ENCODE results near the gene ITGAV.

DNA sequence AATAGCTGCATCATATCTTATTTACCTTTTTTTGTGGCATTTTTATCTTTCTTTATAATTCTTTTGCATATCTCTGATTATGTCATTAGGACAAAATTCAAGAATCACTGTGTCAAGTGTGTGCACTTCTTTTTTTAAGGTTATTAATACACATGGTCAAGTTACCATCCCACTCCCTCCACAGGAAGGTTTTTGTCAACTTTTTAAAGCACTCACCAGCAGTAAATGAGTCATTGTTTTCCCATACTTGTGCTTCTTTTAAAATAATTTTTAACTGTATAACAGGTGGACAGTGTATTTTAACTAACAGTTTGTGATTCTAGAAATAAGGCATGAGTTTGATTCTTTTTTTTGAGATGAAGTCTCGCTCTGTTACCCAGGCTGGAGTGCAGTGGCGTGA is 58.3 kb downstream of the ITGAV start:
- TF ChIP-seq POLR2A (IDR thresholded peaks at IDR 0.05): no peak
- TF ChIP-seq, protein P1, sequence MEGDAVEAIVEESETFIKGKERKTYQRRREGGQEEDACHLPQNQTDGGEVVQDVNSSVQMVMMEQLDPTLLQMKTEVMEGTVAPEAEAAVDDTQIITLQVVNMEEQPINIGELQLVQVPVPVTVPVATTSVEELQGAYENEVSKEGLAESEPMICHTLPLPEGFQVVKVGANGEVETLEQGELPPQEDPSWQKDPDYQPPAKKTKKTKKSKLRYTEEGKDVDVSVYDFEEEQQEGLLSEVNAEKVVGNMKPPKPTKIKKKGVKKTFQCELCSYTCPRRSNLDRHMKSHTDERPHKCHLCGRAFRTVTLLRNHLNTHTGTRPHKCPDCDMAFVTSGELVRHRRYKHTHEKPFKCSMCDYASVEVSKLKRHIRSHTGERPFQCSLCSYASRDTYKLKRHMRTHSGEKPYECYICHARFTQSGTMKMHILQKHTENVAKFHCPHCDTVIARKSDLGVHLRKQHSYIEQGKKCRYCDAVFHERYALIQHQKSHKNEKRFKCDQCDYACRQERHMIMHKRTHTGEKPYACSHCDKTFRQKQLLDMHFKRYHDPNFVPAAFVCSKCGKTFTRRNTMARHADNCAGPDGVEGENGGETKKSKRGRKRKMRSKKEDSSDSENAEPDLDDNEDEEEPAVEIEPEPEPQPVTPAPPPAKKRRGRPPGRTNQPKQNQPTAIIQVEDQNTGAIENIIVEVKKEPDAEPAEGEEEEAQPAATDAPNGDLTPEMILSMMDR (IDR thresholded peaks at IDR 0.05): no peak

All from lower leg skin (tissue), 3 donors.